Trophoblast cell (in vitro differentiated cells and primary cell): ENCODE data around the gene FMNL1.
A peak's percentile ranks its signal among the peaks of the same experiment; 100 is the strongest.

Experiments used
- DNase-seq, 2 donors: peaks; one replicate each; pipeline ENCODE4 v3.0.0-alpha.2; 2016
- H2AFZ ChIP-seq: 2 replicates; pipeline ENCODE4 v1.6.1; 2013; ENCODE audit warnings: low read length, moderate library complexity, mild to moderate bottlenecking; ENCODE audit not compliant: insufficient read depth, poor library complexity
- H2AK5ac ChIP-seq: 2 replicates; pipeline ENCODE4 v1.6.1; 2013; ENCODE audit warnings: mild to moderate bottlenecking, low read length
- H2BK120ac ChIP-seq: 2 replicates; pipeline ENCODE4 v1.6.1; 2013; ENCODE audit warnings: low read length, mild to moderate bottlenecking, moderate library complexity; ENCODE audit not compliant: insufficient read depth, poor library complexity
- H2BK12ac ChIP-seq: 2 replicates; pipeline ENCODE4 v1.6.1; 2013; ENCODE audit warnings: mild to moderate bottlenecking, low read length, moderate library complexity
- H2BK5ac ChIP-seq: 2 replicates; pipeline ENCODE4 v1.6.1; 2013; ENCODE audit warnings: low read length, low read depth, moderate library complexity, mild to moderate bottlenecking; ENCODE audit not compliant: poor library complexity
- H3K14ac ChIP-seq: 2 replicates; pipeline ENCODE4 v1.6.1; 2013; ENCODE audit warnings: mild to moderate bottlenecking, low read length
- H3K18ac ChIP-seq: 2 replicates; pipeline ENCODE4 v1.6.1; 2013; ENCODE audit warnings: mild to moderate bottlenecking, low read length
- H3K23ac ChIP-seq: 2 replicates; pipeline ENCODE4 v1.6.1; 2013; ENCODE audit warnings: low read length
- H3K27ac ChIP-seq: 2 replicates; pipeline ENCODE4 v1.5.1; 2013; ENCODE audit warnings: low read depth, mild to moderate bottlenecking, inconsistent platforms, low read length, moderate library complexity
- H3K27me3 ChIP-seq: 2 replicates; pipeline ENCODE4 v1.6.1; 2013; ENCODE audit warnings: inconsistent platforms, mild to moderate bottlenecking, low read length, moderate library complexity; ENCODE audit not compliant: insufficient read depth
- H3K36me3 ChIP-seq, 2 experiments: 1 replicate in 1 of 2; 2 replicates in 1 of 2; pipeline ENCODE4 v1.6.1; 2013; ENCODE audit warnings: low read length in 2 of 2, mild to moderate bottlenecking in 2 of 2, moderate library complexity in 1 of 2; ENCODE audit not compliant: insufficient read depth in 2 of 2, control insufficient read depth in 1 of 2
- H3K4ac ChIP-seq: 2 replicates; pipeline ENCODE4 v1.6.1; 2013; ENCODE audit warnings: low read depth, mild to moderate bottlenecking, low read length, moderate library complexity
- H3K4me1 ChIP-seq, 2 experiments: 1 replicate in 1 of 2; 2 replicates in 1 of 2; pipeline ENCODE4 v1.6.1; 2013; ENCODE audit warnings: low read length in 2 of 2, mild to moderate bottlenecking in 2 of 2, moderate library complexity in 1 of 2; ENCODE audit not compliant: insufficient read depth in 2 of 2, control insufficient read depth in 1 of 2
- H3K4me2 ChIP-seq: 2 replicates; pipeline ENCODE4 v1.6.1; 2013; ENCODE audit warnings: inconsistent platforms, mild to moderate bottlenecking, low read length, moderate library complexity
- H3K4me3 ChIP-seq: 2 replicates; pipeline ENCODE4 v1.5.1; 2013; ENCODE audit warnings: mild to moderate bottlenecking, low read depth, low read length, inconsistent platforms
- H3K79me1 ChIP-seq: one replicate; pipeline ENCODE4 v1.6.1; 2013; ENCODE audit warnings: low read length
- H3K79me2 ChIP-seq: 2 replicates; pipeline ENCODE4 v1.6.1; 2013; ENCODE audit warnings: low read length, mild to moderate bottlenecking; ENCODE audit not compliant: control insufficient read depth, insufficient read depth, poor library complexity
- H3K9ac ChIP-seq: 2 replicates; pipeline ENCODE4 v1.6.1; 2013; ENCODE audit warnings: mild to moderate bottlenecking, low read length
- H3K9me3 ChIP-seq: 2 replicates; pipeline ENCODE4 v1.6.1; 2013; ENCODE audit warnings: low read depth, mild to moderate bottlenecking, control low read depth, inconsistent platforms, low read length; ENCODE audit not compliant: insufficient read depth
- H4K12ac ChIP-seq: 2 replicates; pipeline ENCODE4 v1.6.1; 2013; ENCODE audit warnings: low read depth, mild to moderate bottlenecking, low read length, moderate library complexity
- H4K8ac ChIP-seq: 2 replicates; pipeline ENCODE4 v1.6.1; 2013; ENCODE audit warnings: low read depth, mild to moderate bottlenecking, low read length, moderate library complexity
- H4K91ac ChIP-seq: one replicate; pipeline ENCODE4 v1.6.1; 2013; ENCODE audit warnings: low read depth, mild to moderate bottlenecking, low read length, moderate library complexity
- WGBS: extraction: QIAGEN DNeasy Blood & Tissue Kit; methylation state at CpG from one replicate; pipeline ENCODE4 v1.1.7; 2013; ENCODE audit warnings: missing lambda C conversion rate; ENCODE audit not compliant: insufficient read length, insufficient coverage; ENCODE audit errors: extremely low coverage; 5-methylcytosine and 5-hydroxymethylcytosine counted together

The FMNL1 gene

GRCh38 chr17:45261577-45262515 is 40.2 kb downstream of the FMNL1 start, which contains the start of gene SPATA32:
Gene SPATA32, minus strand, starts transcription at chr17:45262094. Its CDS starts 78 bp downstream, at chr17:45262016.
- H3K4me1 ChIP-seq = peaks cover 0 to 8% of the 10 kb centered on the region in 2 experiments
- no peak within 1 kb of the TSS for H3K18ac ChIP-seq
- no peaks in the 10 kb centered on the region for H3K9me3 ChIP-seq
- no peak within 1 kb of the TSS for H3K27ac ChIP-seq
- no peak within 1 kb of the TSS for H4K12ac ChIP-seq
- DNase-seq = peak; percentile 40 to 58
- H3K4me3 ChIP-seq = peak within 1 kb of the TSS; percentile 63
- peak within 1 kb of the TSS; percentile 68 for H3K4me2 ChIP-seq
- no peak within 1 kb of the TSS for H3K4ac ChIP-seq
- no peak within 1 kb of the TSS for H3K9ac ChIP-seq
- peaks cover 18 to 26% of the 10 kb centered on the region in 2 experiments for H3K36me3 ChIP-seq
- no peaks in the 10 kb centered on the region for H3K27me3 ChIP-seq
- H2BK120ac ChIP-seq = no peak within 1 kb of the TSS
- no peak within 1 kb of the TSS for H2BK5ac ChIP-seq
- H2BK12ac ChIP-seq = no peak within 1 kb of the TSS
- H4K91ac ChIP-seq = no peak within 1 kb of the TSS
- no peaks in the 10 kb centered on the region for H3K79me1 ChIP-seq
- no peak within 1 kb of the TSS for H2AK5ac ChIP-seq
- no CpG with 5 or more reads among the region's 68 CpGs for WGBS
- peak within 1 kb of the TSS; percentile 7 for H2AFZ ChIP-seq
- no peaks in the 10 kb centered on the region for H3K79me2 ChIP-seq
- H3K23ac ChIP-seq = no peak within 1 kb of the TSS
- peak within 1 kb of the TSS; percentile 3 for H4K8ac ChIP-seq
- no peak within 1 kb of the TSS for H3K14ac ChIP-seq

GRCh38 chr17:45262516-45263476 is 41.1 kb downstream of the FMNL1 start:
- Histone ChIP-seq H3K9me3 (no peaks in the 10 kb centered on the region), H4K8ac (no peak overlapping the region), H2BK120ac (no peak overlapping the region), H2AK5ac (no peak overlapping the region), H2AFZ (no peak overlapping the region), H3K79me1 (no peaks in the 10 kb centered on the region), H3K23ac (no peak overlapping the region), H3K18ac (no peak overlapping the region), H3K14ac (no peak overlapping the region), H3K4me3 (no peak overlapping the region), H3K79me2 (no peaks in the 10 kb centered on the region), H4K12ac (no peak overlapping the region), H3K27ac (no peak overlapping the region), H2BK5ac (no peak overlapping the region), H3K27me3 (no peaks in the 10 kb centered on the region), H3K4me1 (peaks cover 0 to 8% of the 10 kb centered on the region in 2 experiments), H3K9ac (no peak overlapping the region), H4K91ac (no peak overlapping the region), H3K4me2 (peak overlapping the region; percentile 68), H3K4ac (no peak overlapping the region), H3K36me3 (peaks cover 25 to 31% of the 10 kb centered on the region in 2 experiments), H2BK12ac (no peak overlapping the region)
- peak in 1 of 2 donors; percentile 39 for DNase-seq
- no CpG with 5 or more reads among the region's 18 CpGs for WGBS

GRCh38 chr17:45263477-45263860 is 41.8 kb downstream of the FMNL1 start:
- WGBS = no CpG with 5 or more reads among the region's 7 CpGs
- H2BK5ac ChIP-seq = no peak overlapping the region
- H4K8ac ChIP-seq = no peak overlapping the region
- H3K23ac ChIP-seq = no peak overlapping the region
- no peak overlapping the region for H3K14ac ChIP-seq
- H4K12ac ChIP-seq = no peak overlapping the region
- no peaks in the 10 kb centered on the region for H3K9me3 ChIP-seq
- no peak overlapping the region for H3K4ac ChIP-seq
- no peaks in the 10 kb centered on the region for H3K79me2 ChIP-seq
- no peaks in the 10 kb centered on the region for H3K27me3 ChIP-seq
- no peak overlapping the region for H2AFZ ChIP-seq
- H3K18ac ChIP-seq = no peak overlapping the region
- H3K36me3 ChIP-seq = peaks cover 27 to 35% of the 10 kb centered on the region in 2 experiments
- H2BK12ac ChIP-seq = no peak overlapping the region
- no peak for DNase-seq
- H4K91ac ChIP-seq = no peak overlapping the region
- H3K27ac ChIP-seq = no peak overlapping the region
- H3K4me2 ChIP-seq = no peak overlapping the region
- no peak overlapping the region for H2BK120ac ChIP-seq
- no peak overlapping the region for H2AK5ac ChIP-seq
- no peaks in the 10 kb centered on the region for H3K79me1 ChIP-seq
- H3K4me3 ChIP-seq = no peak overlapping the region
- no peak overlapping the region for H3K9ac ChIP-seq
- peaks cover 0 to 8% of the 10 kb centered on the region in 2 experiments for H3K4me1 ChIP-seq

- no peak overlapping the region for H3K4ac ChIP-seq
- no peak overlapping the region for H2AFZ ChIP-seq
- no peak overlapping the region for H2AK5ac ChIP-seq
- H4K12ac ChIP-seq = no peak overlapping the region
- H3K4me1 ChIP-seq = peaks cover 0 to 8% of the 10 kb centered on the region in 2 experiments
- no peak overlapping the region for H3K9ac ChIP-seq
- peaks cover 32 to 41% of the 10 kb centered on the region in 2 experiments for H3K36me3 ChIP-seq
- no peak overlapping the region for H3K4me2 ChIP-seq
- no peaks in the 10 kb centered on the region for H3K79me2 ChIP-seq
- H3K14ac ChIP-seq = no peak overlapping the region
- H3K79me1 ChIP-seq = no peaks in the 10 kb centered on the region
- no peak overlapping the region for H2BK120ac ChIP-seq
- no peak overlapping the region for H4K91ac ChIP-seq
- no peak overlapping the region for H4K8ac ChIP-seq
- no peak overlapping the region for H3K4me3 ChIP-seq
- H3K23ac ChIP-seq = no peak overlapping the region
- H2BK12ac ChIP-seq = no peak overlapping the region
- H3K27ac ChIP-seq = no peak overlapping the region
- H2BK5ac ChIP-seq = no peak overlapping the region
- DNase-seq = no peak
- no peaks in the 10 kb centered on the region for H3K9me3 ChIP-seq
- no peak overlapping the region for H3K18ac ChIP-seq
- H3K27me3 ChIP-seq = no peaks in the 10 kb centered on the region
- WGBS = no CpG with 5 or more reads among the region's 14 CpGs
Observed at GRCh38 chr17:45264430-45264829, 42.7 kb downstream of the FMNL1 start.
